DND-41 (cell line): ENCODE results near the gene HTR3C.

Experiments
- CTCF ChIP-seq: IDR thresholded peaks from 2 replicates; pipeline ENCODE4 v1.5.1; 2012; ENCODE audit warnings: borderline replicate concordance, low read length, moderate library complexity, mild to moderate bottlenecking; ENCODE audit not compliant: poor library complexity, severe bottlenecking; ENCODE audit errors: extremely low read depth
- EZH2 ChIP-seq: IDR thresholded peaks from 3 replicates; pipeline ENCODE4 v1.6.1; 2012; ENCODE audit warnings: borderline replicate concordance, low read depth, mild to moderate bottlenecking, moderate library complexity, low read length, inconsistent platforms; ENCODE audit not compliant: severe bottlenecking

GRCh38 chr3:184040010-184040409, 12.8 kb upstream of the HTR3C start:
- TF ChIP-seq CTCF (no peak), EZH2 (no peak)
